ENCODE results near the gene DCAF16. TPM values are rescaled to one million over a fixed set of nuclear protein-coding genes. Genes with fewer than 3 reads are reported as not detected.

DCAF16 gene
- total RNA-seq, 2 donors from 2014 or later = 20.4 to 34.0 TPM

GRCh38 chr4:17797808-17798207, 12.7 kb downstream of the DCAF16 start:
- Histone ChIP-seq H3K4me3 (no peak overlapping the region), H3K9ac (ENCODE audit: low read depth in 2 of 2, low read length in 2 of 2) (no peak overlapping the region), H3K4me1 (no peaks in the 10 kb centered on the region), H3K9me3 (no peaks in the 10 kb centered on the region), H3K27ac (no peak overlapping the region), H3K36me3 (no peaks in the 10 kb centered on the region), H3K27me3 (no peaks in the 10 kb centered on the region)
- TF ChIP-seq, protein P1, sequence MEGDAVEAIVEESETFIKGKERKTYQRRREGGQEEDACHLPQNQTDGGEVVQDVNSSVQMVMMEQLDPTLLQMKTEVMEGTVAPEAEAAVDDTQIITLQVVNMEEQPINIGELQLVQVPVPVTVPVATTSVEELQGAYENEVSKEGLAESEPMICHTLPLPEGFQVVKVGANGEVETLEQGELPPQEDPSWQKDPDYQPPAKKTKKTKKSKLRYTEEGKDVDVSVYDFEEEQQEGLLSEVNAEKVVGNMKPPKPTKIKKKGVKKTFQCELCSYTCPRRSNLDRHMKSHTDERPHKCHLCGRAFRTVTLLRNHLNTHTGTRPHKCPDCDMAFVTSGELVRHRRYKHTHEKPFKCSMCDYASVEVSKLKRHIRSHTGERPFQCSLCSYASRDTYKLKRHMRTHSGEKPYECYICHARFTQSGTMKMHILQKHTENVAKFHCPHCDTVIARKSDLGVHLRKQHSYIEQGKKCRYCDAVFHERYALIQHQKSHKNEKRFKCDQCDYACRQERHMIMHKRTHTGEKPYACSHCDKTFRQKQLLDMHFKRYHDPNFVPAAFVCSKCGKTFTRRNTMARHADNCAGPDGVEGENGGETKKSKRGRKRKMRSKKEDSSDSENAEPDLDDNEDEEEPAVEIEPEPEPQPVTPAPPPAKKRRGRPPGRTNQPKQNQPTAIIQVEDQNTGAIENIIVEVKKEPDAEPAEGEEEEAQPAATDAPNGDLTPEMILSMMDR (IDR thresholded peaks at IDR 0.05) = no peak
- intact Hi-C loops (cut with DNase I) = no loop called here
- no peak for DNase-seq

DNA sequence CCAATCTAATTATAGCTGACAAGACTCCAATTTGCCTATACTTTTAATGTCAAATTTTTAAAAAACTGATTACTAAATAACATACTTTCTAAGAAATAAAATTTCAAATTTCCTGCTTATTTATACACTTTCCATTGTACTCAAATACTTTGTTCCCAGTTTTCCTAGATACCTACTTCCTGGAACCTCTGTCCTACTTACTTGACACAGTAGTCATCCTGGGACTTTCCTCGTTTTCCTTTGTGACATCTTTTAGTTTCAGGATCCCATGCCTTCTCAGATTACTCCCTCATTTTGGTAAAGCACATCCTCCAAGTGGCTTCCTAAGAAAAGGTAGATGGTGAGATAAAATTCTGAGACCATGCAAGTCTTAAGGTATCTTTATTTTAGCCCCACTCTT, 15.8 kb downstream of the DCAF16 start:
- H3K4me3 ChIP-seq = no peak overlapping the region
- intact Hi-C loops (cut with DNase I) = no loop called here
- H3K36me3 ChIP-seq = no peaks in the 10 kb centered on the region
- H3K9me3 ChIP-seq = no peaks in the 10 kb centered on the region
- no peak for DNase-seq
- H3K27me3 ChIP-seq = no peaks in the 10 kb centered on the region
- no peak overlapping the region for H3K9ac ChIP-seq (ENCODE audit: low read depth in 2 of 2, low read length in 2 of 2)
- no peaks in the 10 kb centered on the region for H3K4me1 ChIP-seq
- no peak overlapping the region for H3K27ac ChIP-seq
- TF ChIP-seq, protein P1 (IDR thresholded peaks at IDR 0.05) = no peak

DNA sequence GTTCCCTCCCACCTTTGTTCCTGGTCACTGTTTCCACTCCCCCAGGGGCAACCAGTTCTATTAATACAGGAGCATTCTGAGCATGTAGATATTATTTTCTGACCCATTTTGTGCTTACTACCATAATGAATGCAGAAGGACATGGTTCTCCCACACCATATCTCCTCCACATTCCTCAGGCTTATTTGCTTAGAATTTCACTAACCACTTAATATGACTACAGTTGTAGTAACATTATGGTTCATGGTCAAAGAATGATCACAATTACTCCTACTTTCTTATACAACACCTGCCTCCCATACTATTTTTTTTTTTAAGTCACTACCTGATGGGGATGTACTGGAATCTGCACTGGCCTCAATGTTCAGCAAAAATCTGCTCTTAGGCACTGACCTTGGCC, 21.6 kb downstream of the DCAF16 start:
- Histone ChIP-seq H3K27me3 (no peaks in the 10 kb centered on the region), H3K36me3 (no peaks in the 10 kb centered on the region), H3K9ac (ENCODE audit: low read depth in 2 of 2, low read length in 2 of 2) (no peak overlapping the region), H3K9me3 (no peaks in the 10 kb centered on the region), H3K4me1 (no peaks in the 10 kb centered on the region), H3K4me3 (no peak overlapping the region), H3K27ac (no peak overlapping the region)
- TF ChIP-seq, protein P1 (IDR thresholded peaks at IDR 0.05) = no peak
- DNase-seq = no peak
- intact Hi-C loops (cut with DNase I) = no loop called here

DNA sequence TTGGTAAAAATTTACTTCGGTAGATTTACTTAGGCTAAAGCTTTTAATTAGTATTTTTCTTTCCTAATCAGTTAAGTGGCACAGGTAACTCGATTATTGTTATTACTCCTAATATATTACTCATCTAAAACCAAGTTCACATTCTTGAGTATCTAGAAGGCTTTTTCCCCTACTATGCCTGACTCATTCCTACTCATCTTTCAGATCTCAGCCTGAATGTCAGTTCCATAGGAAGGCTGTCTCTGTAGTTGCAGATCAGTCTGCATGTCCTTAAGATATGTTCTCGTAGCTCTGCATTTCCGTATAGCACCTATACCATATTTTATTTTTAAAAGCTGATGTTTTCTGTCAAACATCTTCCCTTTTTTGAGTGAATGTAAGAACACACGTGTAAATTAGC, 23.2 kb downstream of the DCAF16 start:
- no peaks in the 10 kb centered on the region for H3K4me1 ChIP-seq
- no peak overlapping the region for H3K9ac ChIP-seq (ENCODE audit: low read depth in 2 of 2, low read length in 2 of 2)
- H3K9me3 ChIP-seq = no peaks in the 10 kb centered on the region
- H3K27me3 ChIP-seq = no peaks in the 10 kb centered on the region
- H3K4me3 ChIP-seq = no peak overlapping the region
- H3K27ac ChIP-seq = no peak overlapping the region
- DNase-seq = no peak
- no peaks in the 10 kb centered on the region for H3K36me3 ChIP-seq
- intact Hi-C loops (cut with DNase I) = no loop called here
- TF ChIP-seq, protein P1 (IDR thresholded peaks at IDR 0.05) = no peak

- Histone ChIP-seq H3K4me3 (no peak overlapping the region), H3K36me3 (no peaks in the 10 kb centered on the region), H3K9me3 (no peaks in the 10 kb centered on the region), H3K27ac (no peak overlapping the region), H3K4me1 (peaks cover 1% of the 10 kb centered on the region), H3K27me3 (peaks cover 4% of the 10 kb centered on the region), H3K9ac (ENCODE audit: low read depth in 2 of 2, low read length in 2 of 2) (no peak overlapping the region)
- TF ChIP-seq, protein P1 (IDR thresholded peaks at IDR 0.05) = no peak
- no peak for DNase-seq
- intact Hi-C loops (cut with DNase I) = no loop called here
Observed at GRCh38 chr4:17786567-17786966, 24.0 kb downstream of the DCAF16 start.

DNA sequence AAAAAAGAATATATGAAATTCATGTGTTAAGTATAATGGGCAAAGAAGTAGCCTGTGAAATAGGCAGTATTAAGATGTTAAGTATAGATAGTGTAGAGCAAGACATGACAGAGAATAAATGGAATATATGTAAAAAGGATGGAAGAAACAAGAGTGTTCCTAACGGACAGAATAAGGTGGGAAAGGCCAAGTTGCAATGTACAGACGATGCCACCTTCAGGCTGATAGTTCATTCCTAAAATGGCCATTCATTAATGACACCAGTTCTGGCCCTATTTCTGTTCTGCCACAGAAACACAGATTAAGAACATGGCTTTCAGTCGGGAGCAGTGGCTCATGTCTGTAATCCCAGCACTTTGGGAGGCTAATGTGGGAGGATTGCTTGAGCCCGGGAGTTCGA, 24.7 kb downstream of the DCAF16 start:
- intact Hi-C loops (cut with DNase I) = no loop called here
- TF ChIP-seq, protein P1 (IDR thresholded peaks at IDR 0.05) = no peak
- Histone ChIP-seq H3K4me1 (peaks cover 7% of the 10 kb centered on the region), H3K4me3 (no peak overlapping the region), H3K27ac (no peak overlapping the region), H3K36me3 (no peaks in the 10 kb centered on the region), H3K9me3 (no peaks in the 10 kb centered on the region), H3K27me3 (peaks cover 10% of the 10 kb centered on the region), H3K9ac (ENCODE audit: low read depth in 2 of 2, low read length in 2 of 2) (no peak overlapping the region)
- no peak for DNase-seq
